ENCODE measurements around the gene GKN2.
"Not testable (repeated sequence)": the region's sequence is repeated elsewhere in the genome, so short reads cannot be mapped to it uniquely, and the experiment has no call there.

Gene GKN2

DNA sequence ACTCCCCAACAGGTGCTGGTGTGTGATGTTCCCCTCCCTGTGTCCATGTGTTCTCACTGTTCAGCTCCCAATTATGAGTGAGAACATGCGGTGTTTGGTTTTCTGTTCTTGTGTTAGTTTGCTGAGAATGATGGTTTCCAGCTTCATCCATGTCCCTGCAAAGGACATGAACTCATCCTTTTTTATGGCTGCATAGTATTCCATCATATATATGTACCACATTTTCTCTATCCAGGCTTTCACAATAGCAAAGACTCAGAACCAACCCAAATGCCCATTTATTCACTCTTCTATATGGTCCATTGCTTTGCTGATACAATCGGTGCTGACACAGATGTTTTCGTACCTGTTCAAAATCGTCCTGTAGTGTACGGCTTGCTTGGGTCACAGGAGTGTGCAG is 2.7 kb upstream of the GKN2 start:
- not testable (repeated sequence) for DNase-seq

DNA sequence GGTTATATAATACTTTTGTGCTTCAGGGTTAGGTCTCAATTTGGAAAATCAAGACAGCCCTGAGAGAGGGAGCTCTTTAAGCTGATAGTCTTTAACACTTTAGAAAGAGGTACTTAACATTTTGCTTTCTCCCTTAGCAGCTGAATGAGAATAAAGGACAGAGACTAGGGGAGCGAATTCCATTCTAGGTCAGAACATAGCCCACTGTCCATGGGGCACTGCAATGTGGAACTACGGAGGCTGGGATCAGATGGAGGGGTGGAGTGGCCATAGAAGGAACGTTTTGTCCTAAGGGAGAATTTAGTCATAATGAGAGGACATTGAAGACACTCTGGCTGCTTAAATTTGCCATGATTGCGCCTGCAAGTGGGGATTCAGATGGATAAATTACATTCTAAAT is 794 bp downstream of the GKN2 start:
- DNase-seq: no peak

DNA sequence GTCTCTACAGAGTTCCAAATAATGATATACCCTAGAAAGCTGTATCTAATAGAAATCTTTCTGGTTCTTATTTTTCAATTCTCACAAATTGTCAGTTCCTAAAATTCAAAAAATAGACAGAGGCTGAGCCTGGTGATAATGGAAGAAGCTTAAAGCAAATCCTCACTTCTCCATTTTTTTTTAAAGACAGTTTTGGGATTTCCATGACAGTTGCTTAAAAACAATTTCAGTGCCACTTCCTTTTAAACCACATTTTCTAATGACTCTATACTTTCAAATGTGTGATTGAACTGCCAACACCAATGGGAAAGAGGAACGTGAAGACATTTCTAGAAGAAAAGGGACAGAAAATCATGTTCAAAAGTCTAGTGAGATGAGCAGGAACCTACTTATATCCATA is 4.0 kb downstream of the GKN2 start:
- no peak for DNase-seq

DNA sequence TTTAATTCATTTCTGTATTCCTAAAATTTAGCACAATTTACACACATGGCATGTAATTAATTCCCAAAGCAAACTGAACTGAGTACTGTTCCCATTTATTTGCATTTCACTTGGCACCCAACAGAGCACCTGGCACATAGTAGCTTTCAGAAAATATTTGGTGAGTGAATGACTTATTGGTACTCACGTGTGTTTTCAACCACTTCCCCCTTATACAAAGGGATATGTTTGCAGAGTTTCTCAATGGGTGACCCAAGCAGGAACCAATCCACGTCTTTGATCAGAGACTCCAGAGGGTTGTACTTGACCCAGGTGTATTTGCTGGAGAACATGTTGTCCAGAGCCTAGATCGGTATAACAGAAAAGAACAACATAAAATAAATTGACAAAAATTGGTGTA is 6.6 kb downstream of the GKN2 start:
- no peak for DNase-seq

DNA sequence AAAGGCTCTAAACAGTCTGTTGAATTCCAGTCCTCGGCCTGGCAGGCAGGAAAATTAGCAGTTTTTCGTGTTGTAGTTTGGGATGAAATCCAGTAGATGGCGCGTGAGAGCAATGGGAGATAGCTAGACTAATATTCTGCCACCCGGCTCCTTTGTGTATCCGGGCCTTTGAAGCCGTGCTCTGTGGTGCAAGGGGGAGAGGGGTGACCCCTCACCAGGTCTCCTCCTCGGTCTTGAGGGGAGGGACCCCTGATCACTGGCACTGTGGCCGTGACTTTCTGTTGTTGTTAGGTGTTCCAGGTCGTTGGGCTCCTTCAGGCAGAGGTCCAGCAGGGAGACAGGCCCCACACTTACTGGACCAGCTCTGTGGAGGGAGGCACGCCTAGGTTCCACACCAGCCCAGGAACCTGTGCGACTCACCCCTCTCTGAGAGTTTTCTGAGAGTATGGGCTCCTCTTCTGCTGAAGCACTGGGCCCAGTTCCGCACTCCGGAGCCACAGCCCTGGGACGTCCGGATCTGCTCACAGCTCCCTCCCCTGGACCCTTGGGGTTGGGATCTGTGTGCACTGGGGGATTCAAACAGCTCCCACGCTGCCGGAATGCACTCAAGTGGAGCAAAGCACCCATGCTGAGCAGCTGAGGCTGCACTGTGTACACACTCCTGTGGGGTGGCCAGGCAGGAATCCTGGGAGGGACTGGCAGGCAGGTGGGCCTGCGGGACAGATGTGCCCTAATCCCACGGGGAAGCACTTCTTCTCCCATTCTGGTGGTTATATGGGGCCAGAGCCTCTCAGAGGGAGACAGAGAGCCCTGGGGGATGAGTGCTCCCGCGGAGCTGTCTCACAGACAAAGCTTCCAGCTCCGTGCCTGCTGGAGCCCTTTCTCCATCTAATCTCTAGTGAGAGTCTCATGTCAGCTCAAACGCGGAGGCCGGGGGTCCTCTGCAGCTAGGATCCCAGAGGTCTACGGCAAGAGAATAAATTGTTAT is 8.8 kb downstream of the GKN2 start:
- DNase-seq: peak; percentile 51

DNA sequence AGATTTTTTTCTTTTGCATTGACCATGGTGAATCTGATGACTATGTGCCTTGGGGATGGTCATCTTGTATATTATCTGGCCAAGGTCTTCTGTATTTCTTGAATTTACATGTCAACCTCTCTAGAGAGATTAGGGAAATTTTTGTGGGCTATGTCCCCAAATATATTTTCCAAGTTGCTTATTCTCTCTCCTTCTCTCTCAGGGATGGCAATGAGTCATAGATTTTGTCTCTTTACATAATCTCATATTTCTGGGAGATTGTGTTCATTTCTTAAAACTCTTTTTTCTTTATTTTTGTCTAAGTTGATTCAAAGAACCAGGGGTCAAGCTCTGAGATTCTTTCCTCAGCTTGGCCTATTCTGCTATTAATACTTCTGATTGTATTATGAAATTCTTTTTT is 9.9 kb downstream of the GKN2 start:
- DNase-seq: no peak

DNA sequence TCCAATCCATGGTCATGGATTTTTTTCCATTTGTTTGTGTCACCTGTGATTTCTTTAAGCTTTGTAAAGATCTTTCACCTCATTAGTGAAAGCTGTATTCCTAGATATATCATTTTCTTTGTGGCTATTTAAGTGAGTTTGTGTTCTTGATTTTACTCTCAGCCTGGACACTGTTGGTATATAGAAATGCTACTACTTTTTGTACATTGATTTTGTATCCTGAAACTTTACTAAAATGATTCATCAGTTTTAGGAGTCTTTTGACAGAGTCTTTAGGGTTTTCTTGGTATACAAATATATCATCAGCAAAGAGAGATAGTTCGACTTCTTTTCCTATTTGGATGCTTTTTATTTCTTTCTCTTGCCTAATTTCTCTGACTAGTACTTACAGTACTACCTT is 12.3 kb downstream of the GKN2 start:
- DNase-seq: no peak

DNA sequence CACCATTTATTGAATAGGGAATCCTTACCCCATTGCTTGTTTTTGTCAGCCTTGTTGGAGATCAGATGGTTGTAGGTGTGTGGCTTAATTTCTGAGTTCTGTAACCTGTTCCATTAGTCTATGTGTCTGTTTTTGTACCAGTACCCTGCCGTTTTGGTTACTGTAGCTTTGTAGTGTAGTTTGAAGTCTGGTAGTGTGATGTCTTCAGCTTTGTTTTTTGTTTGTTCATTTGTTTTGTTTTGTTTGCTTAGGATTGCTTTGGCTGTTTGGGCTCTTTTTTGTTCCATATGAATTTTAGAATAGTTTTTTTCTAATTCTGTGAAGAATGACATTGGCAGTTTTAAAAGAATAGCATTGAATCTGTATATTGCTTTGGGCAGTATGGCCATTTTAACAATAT is 12.7 kb downstream of the GKN2 start:
- no peak for DNase-seq

DNA sequence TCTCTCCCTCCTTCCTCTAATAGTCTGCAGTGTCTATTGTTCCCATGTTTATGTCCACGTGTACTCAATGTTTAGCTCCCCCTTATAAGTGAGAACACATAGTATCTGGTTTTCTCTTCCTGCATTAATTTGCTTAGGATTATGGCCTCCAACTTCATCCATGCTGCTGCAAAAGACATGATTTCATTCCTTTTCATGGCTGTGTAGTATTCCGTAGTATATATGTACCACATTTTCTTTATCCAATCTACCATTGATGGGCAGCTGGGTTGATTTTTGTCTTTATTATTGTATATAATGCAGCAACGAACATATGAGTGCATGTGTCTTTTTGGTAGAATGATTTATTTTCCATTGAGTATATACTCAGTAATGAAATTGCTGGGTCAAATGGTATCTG is 13.8 kb downstream of the GKN2 start:
- DNase-seq: no peak

DNA sequence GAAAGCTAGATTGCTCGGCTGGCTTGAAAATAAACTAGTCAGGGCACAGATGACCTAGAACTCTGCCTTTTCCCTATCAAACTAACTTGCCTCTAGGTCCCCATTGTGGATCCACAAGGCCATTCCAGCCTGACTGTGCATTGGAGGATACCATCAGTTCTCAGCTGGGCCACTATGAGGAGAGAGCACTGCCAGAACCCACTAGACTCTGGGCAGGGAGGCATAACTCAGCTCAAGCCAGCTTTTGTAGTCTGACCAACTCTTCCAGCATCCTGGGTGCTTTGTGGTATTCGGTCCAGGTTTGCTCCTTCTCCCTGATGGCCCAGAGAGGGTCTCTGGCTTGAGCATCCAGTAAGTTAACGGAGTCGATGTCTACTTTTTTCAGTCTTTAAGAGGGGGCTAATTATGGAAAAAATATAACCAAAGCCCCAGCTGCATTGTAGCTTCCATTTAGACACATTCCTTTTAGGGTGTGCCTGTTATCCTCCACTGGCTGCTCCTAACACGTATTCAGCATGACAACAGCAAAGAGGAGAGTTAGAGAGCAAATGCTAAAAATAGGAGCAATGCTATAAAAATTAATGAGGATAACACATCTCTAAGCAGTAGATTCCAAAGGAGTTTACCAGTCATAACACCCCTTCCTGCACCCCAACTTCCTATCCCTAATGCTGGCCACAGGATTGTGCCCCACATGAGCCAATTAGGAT is 15.2 kb downstream of the GKN2 start:
- no peak for DNase-seq

DNA sequence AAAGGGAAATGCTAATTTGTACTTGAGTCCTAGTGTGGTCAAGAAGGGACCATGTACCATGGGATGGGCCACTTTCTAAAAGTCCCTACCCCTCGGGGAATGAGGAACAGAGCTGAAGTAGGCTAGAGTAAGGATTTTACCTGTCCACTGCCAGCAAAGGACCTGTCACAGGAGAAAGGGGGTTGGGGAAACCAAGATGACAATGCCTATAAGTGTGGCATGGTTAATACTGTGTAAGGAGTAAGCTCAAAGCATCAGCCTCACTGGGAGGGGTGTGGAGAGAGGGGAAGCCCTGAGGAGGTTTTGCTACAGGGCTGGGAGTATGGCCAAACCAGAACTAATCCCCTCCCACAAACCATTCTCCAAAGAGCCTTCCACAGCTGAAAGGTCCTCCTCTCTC is 15.8 kb downstream of the GKN2 start:
- no peak for DNase-seq

DNA sequence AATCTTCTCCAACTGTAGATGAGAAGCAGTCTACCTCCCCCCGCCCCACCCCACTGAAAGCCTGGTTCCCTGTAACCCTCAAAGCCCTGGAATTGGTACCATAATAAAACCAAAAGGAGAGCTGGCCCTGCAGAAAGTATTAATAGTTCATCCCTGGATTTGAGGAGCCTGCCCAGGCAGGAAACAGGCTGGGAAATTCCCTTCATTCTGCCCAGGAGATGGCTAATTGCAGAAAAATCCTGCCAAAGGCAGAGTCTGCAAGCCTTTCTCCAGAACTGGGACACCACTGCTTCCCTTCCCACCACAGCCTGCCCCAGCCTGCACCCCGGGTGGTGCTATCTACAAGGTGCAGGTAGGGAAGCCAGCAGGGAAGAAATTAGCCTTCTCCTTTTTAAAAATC is 16.3 kb downstream of the GKN2 start:
- DNase-seq: no peak

DNA sequence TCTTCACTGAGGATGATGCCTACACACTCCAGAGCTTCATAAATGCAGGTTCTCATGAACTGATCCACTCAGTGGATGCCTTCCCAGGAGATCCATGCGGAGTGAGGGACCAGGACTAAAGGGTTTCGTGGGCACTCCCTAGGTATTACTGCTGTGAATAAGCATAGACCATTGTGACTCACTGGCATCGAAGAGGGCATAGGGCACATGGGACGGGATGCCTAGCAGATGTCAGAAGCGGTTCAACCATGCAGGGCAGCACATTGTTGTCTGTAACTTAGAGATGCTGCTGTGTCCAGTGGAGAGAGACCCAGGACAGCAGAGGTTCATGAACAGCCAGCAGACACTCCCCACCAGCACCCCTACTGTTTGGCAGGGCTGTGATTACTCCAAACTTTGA is 17.2 kb downstream of the GKN2 start:
- no peak for DNase-seq

DNA sequence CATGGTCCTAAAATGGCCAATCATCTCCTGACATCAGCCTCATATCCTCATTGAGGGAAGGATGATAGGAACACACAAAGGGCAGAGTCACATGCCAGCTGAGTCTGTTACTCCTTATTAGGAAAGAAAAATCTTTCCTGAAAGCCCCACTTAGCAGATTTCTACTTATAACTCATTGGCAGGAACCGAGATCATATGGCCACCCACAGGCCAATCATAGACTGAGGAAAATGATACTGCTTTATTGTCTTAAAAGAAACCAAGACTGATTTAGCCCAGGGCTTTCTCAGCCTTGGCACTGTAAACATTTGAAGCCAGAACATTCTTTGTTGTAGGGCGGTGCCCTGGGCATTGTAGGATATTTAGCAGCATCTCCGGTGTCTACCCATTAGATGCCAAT is 18.7 kb downstream of the GKN2 start:
- no peak for DNase-seq

DNA sequence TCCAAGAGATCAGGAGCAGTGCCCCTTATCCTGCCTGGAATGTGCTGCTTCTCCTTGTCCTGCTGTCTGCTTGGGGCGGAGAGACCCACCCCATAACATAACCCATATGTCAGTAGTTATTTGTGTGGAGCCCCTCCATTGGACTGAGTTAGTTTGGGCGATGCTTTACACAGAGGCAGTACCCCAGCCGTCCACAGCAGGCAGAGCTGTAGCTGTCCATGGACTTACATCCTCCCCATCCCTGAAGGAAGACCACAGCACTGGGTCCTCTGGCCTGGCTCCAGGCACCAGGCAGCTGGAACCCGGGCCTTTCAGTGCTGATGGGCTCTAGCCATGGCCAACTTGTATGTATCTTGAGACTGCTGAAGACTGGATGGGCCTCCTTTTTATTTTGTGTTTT is 20.3 kb downstream of the GKN2 start:
- no peak for DNase-seq

DNA sequence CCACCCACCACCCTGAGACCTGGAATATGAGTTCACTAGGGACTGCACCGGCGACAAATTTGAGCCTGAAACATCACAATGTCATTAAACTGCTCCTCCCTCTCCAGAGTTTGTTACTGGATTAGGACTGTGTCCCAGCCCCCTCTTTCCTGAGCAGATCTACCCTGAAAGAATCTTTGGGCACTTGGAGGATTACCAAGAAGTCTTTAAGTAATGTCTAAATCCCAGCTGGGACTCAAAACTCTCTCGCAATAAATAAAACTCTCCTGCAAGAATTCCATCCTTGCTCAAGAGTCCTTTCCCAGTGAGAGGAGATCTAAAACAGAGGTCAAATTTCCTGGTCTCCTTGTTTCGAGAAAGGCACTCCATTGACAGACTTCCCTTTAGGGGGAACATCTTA is 20.9 kb downstream of the GKN2 start:
- DNase-seq: no peak

DNA sequence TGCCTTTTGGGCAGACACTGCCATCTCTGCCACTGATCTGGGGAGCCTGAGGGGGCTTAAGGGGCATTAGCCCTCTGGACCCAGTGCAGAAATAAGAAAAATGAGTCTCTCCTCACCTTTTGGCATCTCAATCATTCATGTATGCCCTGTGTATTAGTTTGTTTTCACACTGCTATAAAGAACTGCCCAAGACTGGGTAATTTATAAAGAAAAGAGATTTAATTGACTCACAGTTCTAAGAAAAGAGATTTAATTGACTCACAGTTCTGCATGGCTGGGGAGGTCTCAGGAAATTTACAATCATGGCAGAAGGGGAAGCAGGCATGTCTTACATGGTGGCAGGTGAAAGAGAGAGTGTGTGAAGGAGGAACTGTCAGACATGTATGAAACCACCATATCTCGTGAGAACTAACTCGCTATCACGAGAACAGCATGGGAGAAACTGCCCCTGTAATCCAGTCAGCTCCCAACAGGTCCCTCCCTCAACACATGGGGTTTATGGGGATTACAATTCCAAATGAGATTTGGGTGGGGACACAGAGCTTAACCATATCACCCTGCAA is 21.5 kb downstream of the GKN2 start:
- DNase-seq: no peak

DNA sequence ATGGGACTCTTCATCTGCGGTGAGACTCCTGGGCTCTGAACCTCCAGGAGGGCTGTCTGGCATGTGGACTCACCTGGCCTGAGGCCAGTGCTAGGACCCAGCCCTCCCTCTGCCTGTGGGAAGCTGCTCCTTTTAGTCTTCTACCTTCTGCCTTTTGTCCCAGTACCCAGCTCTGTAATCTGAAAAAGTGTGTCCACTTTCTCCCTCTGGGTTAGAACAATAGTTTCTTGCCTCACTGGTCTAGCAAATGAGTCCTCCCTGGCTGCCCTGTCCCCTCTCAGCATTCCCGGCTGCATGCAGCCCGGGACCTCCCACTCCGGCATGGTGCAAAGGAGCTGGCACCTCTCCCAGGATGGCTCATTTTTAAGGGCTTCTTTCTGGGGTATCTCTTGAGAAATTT is 25.9 kb downstream of the GKN2 start:
- DNase-seq: no peak

DNA sequence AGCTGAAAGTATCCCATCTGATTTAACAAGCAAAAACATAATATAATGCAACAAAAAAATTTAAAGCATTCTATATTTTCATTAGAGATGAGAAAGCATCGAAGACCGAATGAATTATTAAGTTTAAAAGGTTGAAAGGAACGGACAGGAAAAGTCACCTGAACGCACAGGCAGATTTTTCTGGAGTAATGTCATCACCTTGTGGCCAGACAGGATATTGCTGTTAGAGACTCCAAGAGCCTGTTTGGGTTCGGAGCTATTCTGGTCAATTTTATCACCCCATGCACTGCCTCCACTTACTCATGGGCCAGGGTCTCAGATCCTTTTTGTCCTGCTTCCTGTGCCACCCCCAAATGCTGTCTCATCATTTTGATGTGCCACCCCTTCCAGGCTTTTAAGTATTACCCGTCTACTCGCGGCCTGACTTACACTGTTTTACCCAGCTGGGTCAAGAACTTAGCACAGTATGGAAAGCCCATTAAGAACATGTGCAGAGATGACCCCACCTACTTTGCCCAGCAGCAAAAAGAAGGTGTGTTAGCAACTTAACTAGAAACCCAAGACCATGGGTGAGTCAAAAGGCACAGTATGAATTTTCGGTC is 27.3 kb downstream of the GKN2 start:
- peak; percentile 11 for DNase-seq

DNA sequence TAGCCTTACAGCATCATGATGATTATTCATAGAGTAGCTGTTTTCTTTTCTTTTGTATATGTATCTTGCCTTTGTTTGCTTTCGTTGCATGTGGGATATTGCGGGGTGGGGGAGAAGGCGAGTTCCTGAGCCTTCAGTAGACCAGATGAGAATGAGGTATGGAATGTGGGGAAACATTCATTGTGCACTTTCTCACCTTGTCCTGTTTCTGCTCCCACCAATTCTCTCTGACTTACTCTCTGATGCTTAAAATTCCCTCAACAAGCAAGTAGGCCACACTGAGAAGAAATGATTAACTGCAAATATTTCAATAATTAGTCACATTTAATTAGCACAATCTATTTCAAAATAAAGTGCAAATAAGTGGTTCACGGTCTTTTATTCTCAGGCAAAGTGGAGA is 31.0 kb downstream of the GKN2 start:
- no peak for DNase-seq

DNA sequence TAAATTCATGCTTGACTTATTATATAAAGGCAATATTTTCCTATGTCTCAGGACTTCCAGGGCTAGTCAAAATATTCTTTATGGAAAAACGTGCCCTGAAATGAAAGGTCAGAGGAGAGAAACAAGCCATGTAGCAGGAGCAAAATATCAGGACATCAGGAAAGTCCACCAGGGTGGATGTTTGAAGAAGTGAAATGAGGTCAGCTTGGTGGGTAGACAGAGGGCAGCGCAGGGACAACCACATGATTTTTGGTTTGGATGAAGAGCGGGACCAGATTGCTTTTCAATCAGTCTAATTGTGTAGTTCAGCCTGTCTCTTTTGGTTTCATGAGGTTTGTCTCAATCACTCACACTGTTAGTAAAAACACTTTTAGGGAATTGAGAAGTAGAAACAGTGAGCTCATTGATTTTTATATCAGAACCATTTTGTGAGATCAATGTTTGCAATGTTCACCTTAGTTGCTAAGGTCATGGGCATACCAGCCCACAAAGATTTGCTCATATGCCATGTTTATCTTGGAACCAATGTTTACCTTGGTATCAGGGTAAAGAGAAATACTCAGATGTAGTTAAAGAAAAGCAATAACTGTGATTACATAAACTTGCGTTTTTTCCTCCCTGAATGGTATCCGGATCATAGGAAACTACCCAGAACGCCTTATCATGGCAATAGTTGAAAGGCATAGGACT is 32.1 kb downstream of the GKN2 start:
- DNase-seq: no peak

DNA sequence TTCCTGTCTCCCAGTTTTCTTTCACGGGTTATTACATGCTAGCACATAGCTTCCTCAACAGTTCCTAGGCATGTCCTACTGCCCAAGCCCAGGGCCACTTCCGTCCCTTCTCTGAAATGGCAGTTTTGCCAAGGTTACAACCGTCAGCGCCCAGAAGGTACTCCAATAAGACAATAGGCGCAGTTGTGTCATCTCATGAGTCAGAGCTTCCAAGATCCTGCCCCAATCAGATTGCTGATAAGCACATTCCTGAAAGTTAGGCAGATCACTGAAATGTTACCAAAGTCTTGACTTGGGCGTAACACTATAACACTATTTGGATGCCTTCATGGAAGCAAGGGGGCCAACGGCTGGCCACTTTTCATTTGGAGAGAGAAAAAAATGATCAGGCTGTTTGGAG is 34.2 kb downstream of the GKN2 start:
- no peak for DNase-seq

Measured in NCI-H446 treated with DMSO at 0.1 percent for 48 hours (cell line).